ENCODE measurements around the gene SUPV3L1. TPM values are rescaled to one million over a fixed set of nuclear protein-coding genes. Genes with fewer than 3 reads are reported as not detected.

Gene SUPV3L1
- total and polyA plus RNA-seq, 10 of the 15 experiments (the other 5 are each of a cell fraction or from before 2014, with no cell fraction given) = 18.4 to 57.8 (median 44.2) TPM

- TF ChIP-seq JUND (IDR thresholded peaks at IDR 0.05; ENCODE audit: low read depth, low read length) (no peak), RFX5 (IDR thresholded peaks at IDR 0.05; ENCODE audit: low read depth, low read length) (no peak), IRF4 (IDR thresholded peaks at IDR 0.05; ENCODE audit: low read depth, low read length) (no peak), NFYB (IDR thresholded peaks at IDR 0.05; ENCODE audit: insufficient read depth, low read depth, low read length) (no peak), EGR1 (IDR thresholded peaks at IDR 0.05; ENCODE audit: borderline replicate concordance in 1 of 2, low read depth in 2 of 2, low read length in 2 of 2) (no peak), SMC3 (IDR thresholded peaks at IDR 0.05; ENCODE audit: borderline replicate concordance, low read length) (no peak), ZBTB4 (CRISPR knock-in tag; IDR thresholded peaks at IDR 0.05) (no peak), BCL3 (IDR thresholded peaks at IDR 0.05; ENCODE audit: borderline replicate concordance, insufficient read depth, low read depth, low read length, poor library complexity, severe bottlenecking) (no peak), NFIC (IDR thresholded peaks at IDR 0.05; ENCODE audit: low read depth, low read length) (no peak)
Observed at GRCh38 chr10:69153227-69153626, 26.8 kb upstream of the SUPV3L1 start (continued).

All from GM12878 (cell line).